Measurements from ENCODE around the gene PDZD2. TPM values are rescaled to one million over a fixed set of nuclear protein-coding genes. Genes with fewer than 3 reads are reported as not detected.

Gene PDZD2
- total RNA-seq, 1 donor from 2014 or later = 1.1 TPM

- Histone ChIP-seq H3K4me1 (no peaks in the 10 kb centered on the region), H4K20me1 (ENCODE audit: low read depth) (no peaks in the 10 kb centered on the region), H3K9ac (no peak overlapping the region), H3K27ac (no peak overlapping the region), H3K9me3 (ENCODE audit: low read depth) (no peaks in the 10 kb centered on the region), H2AFZ (replicated peaks) (no peak overlapping the region), H3K4me2 (no peak overlapping the region), H3K4me3 (no peak overlapping the region), H3F3A (ENCODE audit: low read depth) (no peaks in the 10 kb centered on the region), H3K36me3 (no peaks in the 10 kb centered on the region), H3K79me2 (ENCODE audit: low read depth) (no peaks in the 10 kb centered on the region), H3K27me3 (no peaks in the 10 kb centered on the region)
- H3K4me3 Mint-ChIP-seq = no peak overlapping the region
- peaks cover 3% of the 10 kb centered on the region for H3K4me1 Mint-ChIP-seq
- TF ChIP-seq CTCF (IDR thresholded peaks at IDR 0.05) = no peak
- TF ChIP-seq EZH2 (IDR thresholded peaks at IDR 0.05) = no peak
- TF ChIP-seq EZH2phosphoT487 (IDR thresholded peaks at IDR 0.05) = no peak
- H3K36me3 Mint-ChIP-seq = no peaks in the 10 kb centered on the region
- H3K27ac Mint-ChIP-seq = no peak overlapping the region
- no peak for DNase-seq (ENCODE audit: low spot score)
- no peaks in the 10 kb centered on the region for H3K27me3 Mint-ChIP-seq (ENCODE audit: insufficient read depth, low read depth)
- no peaks in the 10 kb centered on the region for H3K9me3 Mint-ChIP-seq
These were observed 176.4 kb downstream of the PDZD2 start for GRCh38 chr5:31815376-31815775.

- no peaks in the 10 kb centered on the region for H3K9me3 Mint-ChIP-seq
- Histone ChIP-seq H3K27me3 (no peaks in the 10 kb centered on the region), H4K20me1 (ENCODE audit: low read depth) (no peaks in the 10 kb centered on the region), H3F3A (ENCODE audit: low read depth) (no peaks in the 10 kb centered on the region), H3K4me2 (no peak overlapping the region), H3K9ac (no peak overlapping the region), H3K79me2 (ENCODE audit: low read depth) (no peaks in the 10 kb centered on the region), H3K36me3 (no peaks in the 10 kb centered on the region), H2AFZ (replicated peaks) (no peak overlapping the region), H3K9me3 (ENCODE audit: low read depth) (no peaks in the 10 kb centered on the region), H3K4me3 (no peak overlapping the region), H3K4me1 (no peaks in the 10 kb centered on the region), H3K27ac (no peak overlapping the region)
- no peak for DNase-seq (ENCODE audit: low spot score)
- no peaks in the 10 kb centered on the region for H3K27me3 Mint-ChIP-seq (ENCODE audit: insufficient read depth, low read depth)
- H3K36me3 Mint-ChIP-seq = no peaks in the 10 kb centered on the region
- no peak overlapping the region for H3K27ac Mint-ChIP-seq
- peaks cover 6% of the 10 kb centered on the region for H3K4me1 Mint-ChIP-seq
- no peak for TF ChIP-seq EZH2 (IDR thresholded peaks at IDR 0.05)
- no peak for TF ChIP-seq CTCF (IDR thresholded peaks at IDR 0.05)
- TF ChIP-seq EZH2phosphoT487 (IDR thresholded peaks at IDR 0.05) = no peak
- H3K4me3 Mint-ChIP-seq = no peak overlapping the region
These were observed 181.1 kb downstream of the PDZD2 start for GRCh38 chr5:31819926-31820516.

GRCh38 chr5:31823472-31823871, 184.5 kb downstream of the PDZD2 start:
- Histone ChIP-seq H3K27me3 (no peaks in the 10 kb centered on the region), H3K79me2 (ENCODE audit: low read depth) (no peaks in the 10 kb centered on the region), H3K27ac (no peak overlapping the region), H3K9ac (no peak overlapping the region), H3K4me2 (no peak overlapping the region), H4K20me1 (ENCODE audit: low read depth) (no peaks in the 10 kb centered on the region), H2AFZ (replicated peaks) (no peak overlapping the region), H3K9me3 (ENCODE audit: low read depth) (peaks cover 1% of the 10 kb centered on the region), H3K4me1 (no peaks in the 10 kb centered on the region), H3F3A (ENCODE audit: low read depth) (no peaks in the 10 kb centered on the region), H3K4me3 (no peak overlapping the region), H3K36me3 (no peaks in the 10 kb centered on the region)
- Mint-ChIP-seq H3K36me3 (no peaks in the 10 kb centered on the region), H3K27me3 (ENCODE audit: insufficient read depth, low read depth) (no peaks in the 10 kb centered on the region), H3K27ac (no peak overlapping the region), H3K9me3 (peaks cover 7% of the 10 kb centered on the region), H3K4me3 (no peak overlapping the region), H3K4me1 (peaks cover 3% of the 10 kb centered on the region)
- no peak for DNase-seq (ENCODE audit: low spot score)
- TF ChIP-seq EZH2 (IDR thresholded peaks at IDR 0.05) (no peak), EZH2phosphoT487 (IDR thresholded peaks at IDR 0.05) (no peak), CTCF (IDR thresholded peaks at IDR 0.05) (no peak)

Measured in neural progenitor cell (in vitro differentiated cells).